Measurements from ENCODE around the gene ZC3H12D. TPM values are rescaled to one million over a fixed set of nuclear protein-coding genes. Genes with fewer than 3 reads are reported as not detected.

ZC3H12D gene
- total RNA-seq, 1 donor from 2014 or later = 0.47 TPM

DNA sequence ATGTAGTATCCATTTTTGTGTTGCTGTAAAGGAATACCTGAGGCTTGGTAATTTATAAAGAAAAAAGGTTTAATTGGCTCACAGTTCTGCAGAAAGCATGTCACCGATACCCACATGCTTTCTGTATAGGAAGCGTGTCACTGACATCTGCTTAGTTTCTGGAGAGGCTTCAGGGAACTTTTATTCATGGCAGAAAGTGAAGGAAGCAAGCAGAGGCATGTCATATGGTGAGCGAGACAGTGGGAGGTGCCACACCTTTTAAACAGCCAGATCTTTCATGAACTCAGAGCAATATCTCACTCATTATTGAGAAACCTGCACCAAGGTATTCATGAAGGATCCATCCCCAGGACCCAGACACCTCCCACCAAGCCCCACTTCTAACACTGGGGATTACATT lies 81.3 kb downstream of the ZC3H12D start:
- Mint-ChIP-seq H3K27ac (no peak overlapping the region), H3K9me3 (peaks cover 8% of the 10 kb centered on the region), H3K27me3 (ENCODE audit: low read depth) (no peaks in the 10 kb centered on the region), H3K4me3 (no peak overlapping the region), H3K36me3 (peaks cover 58% of the 10 kb centered on the region), H3K4me1 (no peaks in the 10 kb centered on the region)
- TF ChIP-seq CTCF (IDR thresholded peaks at IDR 0.05; ENCODE audit: unreplicated experiment) = no peak
- no peak for DNase-seq (ENCODE audit: low spot score in 2 of 2, unreplicated experiment in 2 of 2)

GRCh38 chr6:149400050-149400449 lies 84.8 kb downstream of the ZC3H12D start, which contains the start of gene SUMO4:
Gene SUMO4 (plus strand): TSS chr6:149400262. CDS start chr6:149400392, 130 bp downstream.
- Mint-ChIP-seq H3K4me3 (no peak within 1 kb of the TSS), H3K4me1 (peaks cover 2% of the 10 kb centered on the region), H3K9me3 (peaks cover 16% of the 10 kb centered on the region), H3K27me3 (ENCODE audit: low read depth) (no peaks in the 10 kb centered on the region), H3K27ac (no peak within 1 kb of the TSS), H3K36me3 (peaks cover 68% of the 10 kb centered on the region)
- TF ChIP-seq CTCF (IDR thresholded peaks at IDR 0.05; ENCODE audit: unreplicated experiment) = no peak
- no peak for DNase-seq (ENCODE audit: low spot score in 2 of 2, unreplicated experiment in 2 of 2)

DNA sequence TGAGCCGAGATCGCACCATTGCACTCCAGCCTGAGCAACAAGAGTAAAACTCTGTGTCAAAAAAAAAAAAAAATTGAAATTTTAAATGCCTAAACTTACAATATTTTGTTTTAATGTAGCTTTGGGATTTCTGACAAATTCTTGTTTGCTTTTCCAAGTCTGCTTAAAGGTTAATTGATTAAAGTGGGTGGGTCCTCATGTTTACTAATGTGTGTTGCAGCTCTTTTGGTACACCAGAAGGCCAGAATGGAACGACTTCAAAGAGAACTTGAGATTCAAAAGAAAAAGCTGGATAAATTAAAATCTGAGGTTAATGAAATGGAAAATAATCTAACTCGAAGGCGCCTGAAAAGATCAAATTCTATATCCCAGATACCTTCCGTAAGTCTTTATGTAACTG lies 87.4 kb downstream of the ZC3H12D start:
- Mint-ChIP-seq H3K27ac (no peak overlapping the region), H3K36me3 (peaks cover 57% of the 10 kb centered on the region), H3K9me3 (peaks cover 9% of the 10 kb centered on the region), H3K27me3 (ENCODE audit: low read depth) (no peaks in the 10 kb centered on the region), H3K4me1 (peaks cover 18% of the 10 kb centered on the region), H3K4me3 (no peak overlapping the region)
- DNase-seq (ENCODE audit: low spot score in 2 of 2, unreplicated experiment in 2 of 2) = no peak
- no peak for TF ChIP-seq CTCF (IDR thresholded peaks at IDR 0.05; ENCODE audit: unreplicated experiment)

Other genes with a start within 250 kb of the ZC3H12D start
- 71.3 to 72.7 TPM (median 72.0 TPM) in 3 replicates for gene TAB2, start 167.3 kb downstream of the ZC3H12D start, total RNA-seq
- gene SUMO4, start 84.8 kb downstream of the ZC3H12D start, total RNA-seq = 3.4 to 4.2 TPM (median 3.9 TPM) in 3 replicates
- gene PPIL4, start 61.0 kb upstream of the ZC3H12D start, total RNA-seq = 38.1 to 40.3 TPM (median 39.8 TPM) in 3 replicates
- 34.9 to 36.7 TPM (median 36.5 TPM) in 3 replicates for gene GINM1, start 81.4 kb upstream of the ZC3H12D start, total RNA-seq
- 18.8 to 20.3 TPM (median 19.1 TPM) in 3 replicates for gene KATNA1, start 163.7 kb upstream of the ZC3H12D start, total RNA-seq
- gene LATS1, start 233.1 kb upstream of the ZC3H12D start, total RNA-seq = 38.4 to 39.4 TPM (median 39.0 TPM) in 3 replicates